Mesenchymal stem cell (in vitro differentiated cells and primary cell): ENCODE data around the gene RILPL1. TPM values are rescaled to one million over a fixed set of nuclear protein-coding genes. Genes with fewer than 3 reads are reported as not detected.
"Not testable (repeated sequence)": the region's sequence is repeated elsewhere in the genome, so short reads cannot be mapped to it uniquely, and the experiment has no call there.

ENCODE experiments used
- DNase-seq: peaks from one replicate; pipeline ENCODE4 v3.0.0-alpha.2; 2013
- H2AFZ ChIP-seq: one replicate; pipeline ENCODE4 v1.6.1; 2013; ENCODE audit warnings: low read depth, mild to moderate bottlenecking, control low read depth, inconsistent platforms, low read length, moderate library complexity
- H2AK5ac ChIP-seq: 2 replicates; pipeline ENCODE4 v1.6.1; 2013; ENCODE audit warnings: low read length, moderate library complexity, mild to moderate bottlenecking, inconsistent platforms; ENCODE audit not compliant: severe bottlenecking
- H2BK120ac ChIP-seq: one replicate; pipeline ENCODE4 v1.6.1; 2013; ENCODE audit warnings: low read depth, mild to moderate bottlenecking, inconsistent platforms, low read length, moderate library complexity
- H2BK12ac ChIP-seq, 2 experiments: one replicate each; pipeline ENCODE4 v1.6.1; 2013; ENCODE audit warnings: inconsistent platforms in 2 of 2, low read length in 2 of 2, mild to moderate bottlenecking in 2 of 2, moderate library complexity in 2 of 2, control low read depth in 1 of 2
- H2BK15ac ChIP-seq: one replicate; pipeline ENCODE4 v1.6.1; 2013; ENCODE audit warnings: mild to moderate bottlenecking, low read depth, inconsistent platforms; ENCODE audit not compliant: poor library complexity, severe bottlenecking
- H2BK5ac ChIP-seq: 2 replicates; pipeline ENCODE4 v1.6.1; 2013; ENCODE audit warnings: low read depth, mild to moderate bottlenecking, low read length, control low read depth, inconsistent platforms; ENCODE audit not compliant: poor library complexity, severe bottlenecking
- H3K14ac ChIP-seq, 2 experiments: one replicate each; pipeline ENCODE4 v1.6.1; 2013; ENCODE audit warnings: inconsistent platforms in 2 of 2, low read length in 2 of 2, control low read depth in 1 of 2, mild to moderate bottlenecking in 1 of 2, moderate library complexity in 1 of 2
- H3K18ac ChIP-seq, 2 experiments: one replicate each; pipeline ENCODE4 v1.6.1; 2013; ENCODE audit warnings: inconsistent platforms in 2 of 2, low read length in 2 of 2, control low read depth in 1 of 2, low read depth in 1 of 2, mild to moderate bottlenecking in 1 of 2
- H3K23ac ChIP-seq, 2 experiments: one replicate each; pipeline ENCODE4 v1.6.1; 2013; ENCODE audit warnings: inconsistent platforms in 2 of 2, low read length in 2 of 2, mild to moderate bottlenecking in 2 of 2, moderate library complexity in 2 of 2, control low read depth in 1 of 2
- H3K27ac ChIP-seq: 2 replicates; pipeline ENCODE4 v1.5.1; 2013; ENCODE audit warnings: mild to moderate bottlenecking, moderate library complexity, low read length, control low read depth, inconsistent platforms; ENCODE audit not compliant: poor library complexity, severe bottlenecking
- H3K27me3 ChIP-seq, 2 experiments: 2 replicates each; pipeline versions ENCODE4 v1.6.1 to v1.7.0; 2013; ENCODE audit warnings: low read length in 2 of 2, mild to moderate bottlenecking in 2 of 2, moderate library complexity in 2 of 2, control low read depth in 1 of 2, inconsistent platforms in 1 of 2; ENCODE audit not compliant: control insufficient read depth in 1 of 2, insufficient read depth in 1 of 2
- H3K36me3 ChIP-seq, 2 experiments: 2 replicates each; pipeline versions ENCODE4 v1.6.1 to v1.7.0; 2013; ENCODE audit warnings: low read length in 2 of 2, control low read depth in 1 of 2, inconsistent platforms in 1 of 2, low read depth in 1 of 2, mild to moderate bottlenecking in 1 of 2; ENCODE audit not compliant: insufficient read depth in 2 of 2, control insufficient read depth in 1 of 2
- H3K4ac ChIP-seq, 2 experiments: one replicate each; pipeline ENCODE4 v1.6.1; 2013; ENCODE audit warnings: inconsistent platforms in 2 of 2, low read length in 2 of 2, mild to moderate bottlenecking in 2 of 2, moderate library complexity in 2 of 2, control low read depth in 1 of 2, low read depth in 1 of 2
- H3K4me1 ChIP-seq: 2 replicates; pipeline ENCODE4 v1.6.1; 2013; ENCODE audit warnings: low read depth, low read length, control low read depth; ENCODE audit not compliant: control insufficient read depth, insufficient read depth
- H3K4me2 ChIP-seq: 2 replicates; pipeline ENCODE4 v1.6.1; 2013; ENCODE audit warnings: low read length, mild to moderate bottlenecking, inconsistent platforms; ENCODE audit not compliant: poor library complexity, severe bottlenecking
- H3K4me3 ChIP-seq, 2 experiments: 2 replicates each; pipeline versions ENCODE4 v1.5.1 to v1.7.0; 2013; ENCODE audit warnings: low read length in 2 of 2, mild to moderate bottlenecking in 2 of 2, control low read depth in 1 of 2, low read depth in 1 of 2; ENCODE audit not compliant: insufficient read depth in 1 of 2
- H3K79me1 ChIP-seq: replicated peaks from 2 replicates; pipeline ENCODE4 v1.6.1; 2013; ENCODE audit warnings: mild to moderate bottlenecking, control low read depth, low read length, inconsistent platforms; ENCODE audit not compliant: poor library complexity, severe bottlenecking
- H3K9ac ChIP-seq: 2 replicates; pipeline ENCODE4 v1.7.0; 2013; ENCODE audit warnings: mild to moderate bottlenecking, low read length, moderate library complexity
- H3K9me3 ChIP-seq: 2 replicates; pipeline ENCODE4 v1.7.0; 2013; ENCODE audit warnings: mild to moderate bottlenecking, low read length; ENCODE audit not compliant: control insufficient read depth
- H4K8ac ChIP-seq: one replicate; pipeline ENCODE4 v1.6.1; 2013; ENCODE audit warnings: inconsistent platforms, mild to moderate bottlenecking, low read length, moderate library complexity
- H4K91ac ChIP-seq: one replicate; pipeline ENCODE4 v1.6.1; 2013; ENCODE audit warnings: mild to moderate bottlenecking, low read length, inconsistent platforms
- WGBS: methylation state at CpG from one replicate; pipeline ENCODE4 v1.1.7; 2013; ENCODE audit warnings: mixed read lengths; 5-methylcytosine and 5-hydroxymethylcytosine counted together
- polyA plus RNA-seq, 2 experiments: library from polyadenylated mRNA; stranded (reverse); fragments of 200-250 nt; gene quantifications; one replicate each; pipeline ENCODE4 v1.2.3, GENCODE V29; 2013

The RILPL1 gene
- 43.2 TPM for polyA plus RNA-seq (2013, experiment 1 of 2)
- polyA plus RNA-seq (2013, experiment 2 of 2) = 47.0 TPM

- H3K4me1 ChIP-seq = peaks cover 22% of the 10 kb centered on the region
- peak within 1 kb of the TSS; percentile 72 to 88 for H3K4me3 ChIP-seq
- H4K91ac ChIP-seq = peak within 1 kb of the TSS; percentile 20
- H3K36me3 ChIP-seq = peaks cover 9 to 15% of the 10 kb centered on the region in 2 experiments
- DNase-seq = peak; percentile 70
- H2BK15ac ChIP-seq = peak within 1 kb of the TSS; percentile 85
- 1% methylated on average over 41 of the region's 114 CpGs for WGBS
- H3K9ac ChIP-seq = peak within 1 kb of the TSS; percentile 91
- H3K4me2 ChIP-seq = peak within 1 kb of the TSS; percentile 84
- H3K9me3 ChIP-seq = no peaks in the 10 kb centered on the region
- H3K14ac ChIP-seq = peak within 1 kb of the TSS; percentile 88 to 89
- H2BK5ac ChIP-seq = no peak within 1 kb of the TSS
- peak within 1 kb of the TSS in 1 of 2 experiments; percentile 99 for H3K23ac ChIP-seq
- H3K4ac ChIP-seq = peak within 1 kb of the TSS; percentile 81 to 99
- H2BK120ac ChIP-seq = peak within 1 kb of the TSS; percentile 84
- peak within 1 kb of the TSS; percentile 94 for H2AFZ ChIP-seq
- H2AK5ac ChIP-seq = no peak within 1 kb of the TSS
- peaks cover under 1 to 1% of the 10 kb centered on the region in 2 experiments for H3K27me3 ChIP-seq
- H3K18ac ChIP-seq = peak within 1 kb of the TSS; percentile 94 to 100
- H3K27ac ChIP-seq = peak within 1 kb of the TSS; percentile 15
- H4K8ac ChIP-seq = peak within 1 kb of the TSS; percentile 89
- H2BK12ac ChIP-seq = peak within 1 kb of the TSS in 1 of 2 experiments; percentile 46
- H3K79me1 ChIP-seq = peaks cover 6% of the 10 kb centered on the region
These were observed at the start of gene RILPL1 for GRCh38 chr12:123533672-123534643. TSS of gene RILPL1 (minus strand) at chr12:123533719. CDS start at chr12:123533482, 237 bp downstream.

GRCh38 chr12:123580772-123581171 lies 47.3 kb upstream of the RILPL1 start:
- 94% methylated on average over 4 of the region's 4 CpGs for WGBS
- Histone ChIP-seq H4K8ac (no peak overlapping the region), H3K14ac (no peak overlapping the region), H3K9ac (no peak overlapping the region), H3K9me3 (peaks cover 5% of the 10 kb centered on the region), H3K27me3 (no peaks in the 10 kb centered on the region), H3K18ac (no peak overlapping the region), H3K4me3 (no peak overlapping the region), H3K4ac (no peak overlapping the region), H3K4me1 (peaks cover 6% of the 10 kb centered on the region), H2AFZ (no peak overlapping the region), H2BK120ac (no peak overlapping the region), H2AK5ac (no peak overlapping the region), H2BK12ac (no peak overlapping the region), H3K36me3 (peaks cover 8 to 13% of the 10 kb centered on the region in 2 experiments), H2BK15ac (no peak overlapping the region), H2BK5ac (no peak overlapping the region), H3K27ac (no peak overlapping the region), H3K4me2 (no peak overlapping the region), H4K91ac (no peak overlapping the region), H3K23ac (no peak overlapping the region), H3K79me1 (peaks cover 10% of the 10 kb centered on the region)
- DNase-seq = no peak

GRCh38 chr12:123578829-123579228 lies 45.3 kb upstream of the RILPL1 start:
- H3K9me3 ChIP-seq, H3K4me2 ChIP-seq, H3K27me3 ChIP-seq: not testable (repeated sequence)

GRCh38 chr12:123578243-123578642 lies 44.7 kb upstream of the RILPL1 start:
- WGBS = 100% methylated on average over 3 of the region's 3 CpGs
- no peak overlapping the region for H3K27ac ChIP-seq
- H3K18ac ChIP-seq = no peak overlapping the region
- H3K9ac ChIP-seq = no peak overlapping the region
- H3K27me3 ChIP-seq = no peaks in the 10 kb centered on the region
- no peak overlapping the region for H3K4me3 ChIP-seq
- H3K4me2 ChIP-seq = no peak overlapping the region
- H3K79me1 ChIP-seq = peaks cover 10% of the 10 kb centered on the region
- H2BK5ac ChIP-seq = no peak overlapping the region
- no peak overlapping the region for H3K4ac ChIP-seq
- no peak for DNase-seq
- no peak overlapping the region for H2BK12ac ChIP-seq
- no peak overlapping the region for H2AFZ ChIP-seq
- H3K36me3 ChIP-seq = peaks cover 8 to 13% of the 10 kb centered on the region in 2 experiments
- H3K14ac ChIP-seq = no peak overlapping the region
- peaks cover 3% of the 10 kb centered on the region for H3K4me1 ChIP-seq
- H4K91ac ChIP-seq = no peak overlapping the region
- no peak overlapping the region for H3K23ac ChIP-seq
- no peak overlapping the region for H2BK15ac ChIP-seq
- H4K8ac ChIP-seq = no peak overlapping the region
- H2BK120ac ChIP-seq = no peak overlapping the region
- peaks cover 5% of the 10 kb centered on the region for H3K9me3 ChIP-seq
- H2AK5ac ChIP-seq = no peak overlapping the region

More at GRCh38 chr12:123578829-123579228, 45.3 kb upstream of the RILPL1 start:
- peaks cover 10% of the 10 kb centered on the region for H3K79me1 ChIP-seq
- H2BK12ac ChIP-seq, H2BK120ac ChIP-seq, H4K8ac ChIP-seq, H2BK15ac ChIP-seq, H3K14ac ChIP-seq, H2AFZ ChIP-seq, H3K4me1 ChIP-seq, H3K9ac ChIP-seq, DNase-seq, H3K4ac ChIP-seq, H3K18ac ChIP-seq, H2AK5ac ChIP-seq, H3K4me3 ChIP-seq, H4K91ac ChIP-seq, H3K23ac ChIP-seq, H3K27ac ChIP-seq, H2BK5ac ChIP-seq: not testable (repeated sequence)
- 100% methylated on average over 2 of the region's 4 CpGs for WGBS
- peaks cover 8 to 13% of the 10 kb centered on the region in 2 experiments for H3K36me3 ChIP-seq
